Testis (tissue), 3 donors: ENCODE data around the gene DAB1. TPM values are rescaled to one million over a fixed set of nuclear protein-coding genes. Genes with fewer than 3 reads are reported as not detected.

Source experiments
- DNase-seq: peaks from one replicate; pipeline ENCODE4 v3.0.0-alpha.2; 2019
- H3K27ac ChIP-seq, 2 donors: fragments of 200-600 bp; sonication (generic); one replicate each; pipeline ENCODE4 v1.5.1; 2019
- H3K27me3 ChIP-seq: fragments of 200-600 bp; sonication (generic); one replicate; pipeline ENCODE4 v1.5.1; 2019
- H3K36me3 ChIP-seq: fragments of 200-600 bp; sonication (generic); one replicate; pipeline ENCODE4 v1.5.1; 2017; ENCODE audit warnings: low read depth; ENCODE audit errors: missing control alignments
- H3K4me1 ChIP-seq: fragments of 200-600 bp; sonication (generic); one replicate; pipeline ENCODE4 v1.5.1; 2019
- H3K4me3 ChIP-seq, 2 donors: fragments of 200-600 bp; sonication (generic); one replicate each; pipeline ENCODE4 v1.5.1; 2017 to 2019
- H3K9me3 ChIP-seq: fragments of 200-600 bp; sonication (generic); one replicate; pipeline ENCODE4 v1.5.1; 2017
- POLR2A ChIP-seq: fragments of 450-650 bp; IDR thresholded peaks from one replicate; pipeline ENCODE4 v1.6.1; 2017; ENCODE audit warnings: antibody characterized with exemption, mild to moderate bottlenecking, moderate library complexity
- WGBS, 2 donors: methylation state at CpG; one replicate each; pipeline ENCODE4 v1.1.5; 2018; 5-methylcytosine and 5-hydroxymethylcytosine counted together
- intact Hi-C: fragments of 100-400 bp; cut with DNase I; formaldehyde crosslinking; loops from one replicate; pipeline ENCODE4 v1.15.1; 2023; ENCODE audit warnings: low total_unique reads
- polyA plus RNA-seq: library from polyadenylated mRNA; stranded (reverse); fragments of 350-450 nt; fragmentation: Illumina TruSeq; extraction: RNeasy Lipid Tissue Mini Kit (QIAGEN cat#74804); gene quantifications from one replicate; pipeline ENCODE4 v1.2.3, GENCODE V29; 2014; ENCODE audit warnings: low read depth, low replicate concordance; ENCODE audit not compliant: insufficient read depth
- total RNA-seq, 2 donors: library from RNA; depleted of rRNA; stranded (reverse); fragments of >200 nt; gene quantifications; one replicate each; pipeline ENCODE4 v1.2.3, GENCODE V29; 2016
- TF ChIP-seq, protein P1 (sequence below), 3 experiments: fragments of 450-650 bp in 2 of 3; fragments of 200-600 bp in 1 of 3; sonication (generic) in 1 of 3; IDR thresholded peaks; one replicate each; pipeline ENCODE4 v1.5.1; 2016 to 2019; ENCODE audit warnings: antibody characterized with exemption in 3 of 3, mild to moderate bottlenecking in 2 of 3, moderate library complexity in 1 of 3

Gene DAB1
- total and polyA plus RNA-seq, 3 donors from 2014 or later, result 0.79 to 1.7 (median 1.2) TPM

DNA sequence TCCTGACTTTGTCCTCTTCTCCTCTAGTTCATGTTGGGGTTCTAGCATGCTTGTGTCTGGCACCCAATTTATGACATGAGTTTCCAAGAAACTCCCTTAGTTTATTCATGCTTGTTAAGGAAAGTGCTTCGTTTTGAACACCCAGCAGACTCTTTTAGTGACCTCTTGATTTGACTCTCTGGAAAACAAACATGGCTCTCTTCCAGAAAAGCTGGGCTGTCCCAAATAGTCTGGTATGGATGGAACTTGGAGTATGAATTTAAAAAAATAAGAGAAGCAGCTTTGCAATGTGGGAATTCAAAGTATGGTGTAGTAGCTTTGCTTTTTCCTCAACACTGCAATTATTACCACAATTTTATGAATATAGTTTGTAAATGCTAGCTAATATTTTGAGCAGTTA, 314.6 kb downstream of the DAB1 start:
- TF ChIP-seq, protein P1, sequence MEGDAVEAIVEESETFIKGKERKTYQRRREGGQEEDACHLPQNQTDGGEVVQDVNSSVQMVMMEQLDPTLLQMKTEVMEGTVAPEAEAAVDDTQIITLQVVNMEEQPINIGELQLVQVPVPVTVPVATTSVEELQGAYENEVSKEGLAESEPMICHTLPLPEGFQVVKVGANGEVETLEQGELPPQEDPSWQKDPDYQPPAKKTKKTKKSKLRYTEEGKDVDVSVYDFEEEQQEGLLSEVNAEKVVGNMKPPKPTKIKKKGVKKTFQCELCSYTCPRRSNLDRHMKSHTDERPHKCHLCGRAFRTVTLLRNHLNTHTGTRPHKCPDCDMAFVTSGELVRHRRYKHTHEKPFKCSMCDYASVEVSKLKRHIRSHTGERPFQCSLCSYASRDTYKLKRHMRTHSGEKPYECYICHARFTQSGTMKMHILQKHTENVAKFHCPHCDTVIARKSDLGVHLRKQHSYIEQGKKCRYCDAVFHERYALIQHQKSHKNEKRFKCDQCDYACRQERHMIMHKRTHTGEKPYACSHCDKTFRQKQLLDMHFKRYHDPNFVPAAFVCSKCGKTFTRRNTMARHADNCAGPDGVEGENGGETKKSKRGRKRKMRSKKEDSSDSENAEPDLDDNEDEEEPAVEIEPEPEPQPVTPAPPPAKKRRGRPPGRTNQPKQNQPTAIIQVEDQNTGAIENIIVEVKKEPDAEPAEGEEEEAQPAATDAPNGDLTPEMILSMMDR (IDR thresholded peaks at IDR 0.05), result no peak
- no peak for TF ChIP-seq POLR2A
- Histone ChIP-seq H3K36me3 (no peaks in the 10 kb centered on the region), H3K27me3 (no peaks in the 10 kb centered on the region), H3K4me1 (peaks cover 8% of the 10 kb centered on the region), H3K4me3 (no peak overlapping the region), H3K9me3 (no peaks in the 10 kb centered on the region), H3K27ac (no peak overlapping the region)
- 35 to 63% methylated on average over 1 of the region's 1 CpG for WGBS, 2 donors
- no peak for DNase-seq
- intact Hi-C loops, result no loop called here

DNA sequence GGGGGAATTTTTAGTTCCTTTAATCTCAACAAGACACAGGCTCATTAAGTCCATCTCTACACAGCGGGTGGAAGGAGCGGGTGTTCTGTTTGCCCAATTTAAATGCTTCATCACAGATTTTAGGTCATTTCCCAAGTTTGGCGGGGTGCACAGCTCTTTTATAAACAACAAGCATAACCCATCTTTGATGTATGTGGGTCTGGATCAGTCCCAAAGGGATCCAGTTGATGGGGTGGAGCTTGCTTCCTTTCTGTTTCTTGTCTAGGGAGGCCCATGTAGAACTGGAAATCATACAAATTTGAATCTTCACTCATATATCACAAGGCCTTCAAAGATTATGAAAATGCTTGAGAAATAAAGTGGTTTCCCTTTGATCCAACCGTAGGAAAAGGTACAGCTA, 317.6 kb downstream of the DAB1 start:
- Histone ChIP-seq H3K27me3 (no peaks in the 10 kb centered on the region), H3K9me3 (no peaks in the 10 kb centered on the region), H3K36me3 (no peaks in the 10 kb centered on the region), H3K27ac (no peak overlapping the region), H3K4me1 (peaks cover 12% of the 10 kb centered on the region), H3K4me3 (no peak overlapping the region)
- TF ChIP-seq, protein P1 (IDR thresholded peaks at IDR 0.05), result no peak
- no peak for TF ChIP-seq POLR2A
- intact Hi-C loops, result no loop called here
- DNase-seq, result no peak
- WGBS, 2 donors, result 91 to 93% methylated on average over 4 of the region's 4 CpGs

GRCh38 chr1:57102561-57103326, 321.1 kb downstream of the DAB1 start:
- H3K9me3 ChIP-seq, result no peaks in the 10 kb centered on the region
- H3K27me3 ChIP-seq, result no peaks in the 10 kb centered on the region
- no peak for TF ChIP-seq POLR2A
- TF ChIP-seq, protein P1 (IDR thresholded peaks at IDR 0.05), result no peak
- intact Hi-C loops, result no loop called here
- H3K4me3 ChIP-seq, result no peak overlapping the region
- WGBS, 2 donors, result 53 to 58% methylated on average over 7 of the region's 7 CpGs
- DNase-seq, result no peak
- peaks cover 4% of the 10 kb centered on the region for H3K4me1 ChIP-seq
- peak overlapping the region in 1 of 2 donors; percentile 1 for H3K27ac ChIP-seq
- H3K36me3 ChIP-seq, result no peaks in the 10 kb centered on the region

DNA sequence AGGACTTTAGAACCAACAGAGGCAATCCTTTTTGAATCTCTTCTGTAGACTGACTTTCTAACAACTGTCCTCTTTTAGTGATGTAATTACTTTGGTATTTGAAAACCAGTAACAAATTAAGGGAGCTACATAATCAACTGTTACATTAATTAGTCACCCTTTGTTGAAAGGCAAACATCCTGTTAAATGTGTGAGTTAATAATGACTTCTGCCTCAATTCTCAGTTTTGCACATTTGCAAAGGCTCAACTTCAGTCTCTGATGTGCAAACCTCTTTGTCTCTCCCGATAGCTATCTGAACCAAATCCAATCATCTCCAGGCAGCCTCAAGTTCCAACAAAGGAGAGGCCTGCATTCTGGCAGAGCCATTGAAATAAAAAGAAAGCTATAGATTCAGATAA, 322.7 kb downstream of the DAB1 start:
- DNase-seq, result no peak
- H3K27me3 ChIP-seq, result no peaks in the 10 kb centered on the region
- intact Hi-C loops, result no loop called here
- WGBS, 2 donors, result 75 to 82% methylated on average over 1 of the region's 1 CpG
- H3K27ac ChIP-seq, result no peak overlapping the region
- H3K4me3 ChIP-seq, result no peak overlapping the region
- H3K4me1 ChIP-seq, result peaks cover 4% of the 10 kb centered on the region
- no peaks in the 10 kb centered on the region for H3K9me3 ChIP-seq
- no peaks in the 10 kb centered on the region for H3K36me3 ChIP-seq
- TF ChIP-seq POLR2A, result no peak
- TF ChIP-seq, protein P1 (IDR thresholded peaks at IDR 0.05), result no peak

DNA sequence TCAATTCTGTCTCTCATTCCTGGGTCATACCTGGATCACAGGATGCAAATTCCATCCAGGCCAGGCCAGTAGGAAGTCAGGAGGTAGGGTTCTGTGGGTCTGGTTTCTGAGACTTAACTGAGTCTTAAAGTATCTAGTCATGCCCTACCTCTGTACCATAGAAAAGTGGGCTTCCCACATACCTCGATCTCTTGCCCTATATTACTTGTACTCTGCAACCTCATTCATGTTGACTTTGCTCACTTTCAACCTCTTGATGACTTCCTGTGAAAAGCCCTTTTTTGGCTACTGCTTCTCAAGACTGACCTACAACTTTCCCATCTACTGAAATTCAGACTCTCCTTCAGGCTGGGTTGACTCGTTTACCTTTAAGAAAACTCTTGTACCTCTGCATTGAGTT, 329.1 kb downstream of the DAB1 start:
- WGBS, 2 donors, result 93 to 98% methylated on average over 2 of the region's 2 CpGs
- H3K36me3 ChIP-seq, result no peaks in the 10 kb centered on the region
- DNase-seq, result no peak
- intact Hi-C loops, result no loop called here
- no peaks in the 10 kb centered on the region for H3K9me3 ChIP-seq
- TF ChIP-seq POLR2A, result no peak
- TF ChIP-seq, protein P1 (IDR thresholded peaks at IDR 0.05), result no peak
- no peak overlapping the region for H3K27ac ChIP-seq
- H3K4me3 ChIP-seq, result no peak overlapping the region
- H3K27me3 ChIP-seq, result no peaks in the 10 kb centered on the region
- H3K4me1 ChIP-seq, result no peaks in the 10 kb centered on the region
